GM18498 (cell line): ENCODE data around the gene KCNK18.
"Not testable (repeated sequence)": the region's sequence is repeated elsewhere in the genome, so short reads cannot be mapped to it uniquely, and the experiment has no call there.

Experiments used
- ATAC-seq: cut with Tn5 transposase; IDR thresholded peaks from one replicate; pipeline ENCODE4 v1.9.1; 2021; ENCODE audit warnings: mild to moderate bottlenecking, moderate library complexity; ENCODE audit not compliant: unreplicated experiment

KCNK18 gene

DNA sequence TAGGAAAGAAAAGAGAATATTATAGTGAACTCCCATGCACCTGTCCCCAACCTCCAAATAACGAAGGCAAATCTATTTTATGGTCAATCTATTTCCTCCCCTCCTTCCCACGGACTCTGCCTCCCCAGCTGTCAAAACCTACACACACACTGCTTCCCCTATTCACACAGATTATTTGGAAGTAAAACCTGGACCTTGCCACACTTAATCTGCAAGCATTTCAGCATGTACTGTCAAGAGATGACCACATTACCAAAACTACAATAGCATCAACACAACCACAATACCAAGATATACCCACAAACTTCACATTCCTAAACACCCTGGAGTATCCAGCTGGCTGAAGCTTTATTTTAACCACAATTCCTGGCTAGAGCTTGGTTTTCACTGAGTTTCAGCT, 27.8 kb upstream of the KCNK18 start:
- no peak for ATAC-seq

DNA sequence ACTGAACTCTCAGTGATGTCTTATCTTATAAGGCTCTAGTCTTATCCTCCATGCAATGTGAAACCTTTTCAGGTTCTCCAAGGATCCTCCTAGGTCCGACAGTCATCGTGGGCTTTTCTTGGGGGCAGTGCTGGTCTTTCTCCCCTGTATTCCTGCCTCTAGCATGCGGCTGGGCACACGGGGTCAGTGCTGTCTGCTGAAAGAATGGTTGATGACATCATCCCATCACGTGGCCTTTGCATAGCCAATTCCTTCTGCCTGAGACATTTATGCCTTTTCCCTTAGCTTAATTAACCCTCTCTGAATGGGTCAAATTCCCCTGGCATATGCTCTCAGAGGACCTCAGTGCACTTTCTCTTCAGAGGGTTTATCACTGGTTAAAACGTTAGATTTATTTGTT, 27.0 kb upstream of the KCNK18 start:
- ATAC-seq = no peak

DNA sequence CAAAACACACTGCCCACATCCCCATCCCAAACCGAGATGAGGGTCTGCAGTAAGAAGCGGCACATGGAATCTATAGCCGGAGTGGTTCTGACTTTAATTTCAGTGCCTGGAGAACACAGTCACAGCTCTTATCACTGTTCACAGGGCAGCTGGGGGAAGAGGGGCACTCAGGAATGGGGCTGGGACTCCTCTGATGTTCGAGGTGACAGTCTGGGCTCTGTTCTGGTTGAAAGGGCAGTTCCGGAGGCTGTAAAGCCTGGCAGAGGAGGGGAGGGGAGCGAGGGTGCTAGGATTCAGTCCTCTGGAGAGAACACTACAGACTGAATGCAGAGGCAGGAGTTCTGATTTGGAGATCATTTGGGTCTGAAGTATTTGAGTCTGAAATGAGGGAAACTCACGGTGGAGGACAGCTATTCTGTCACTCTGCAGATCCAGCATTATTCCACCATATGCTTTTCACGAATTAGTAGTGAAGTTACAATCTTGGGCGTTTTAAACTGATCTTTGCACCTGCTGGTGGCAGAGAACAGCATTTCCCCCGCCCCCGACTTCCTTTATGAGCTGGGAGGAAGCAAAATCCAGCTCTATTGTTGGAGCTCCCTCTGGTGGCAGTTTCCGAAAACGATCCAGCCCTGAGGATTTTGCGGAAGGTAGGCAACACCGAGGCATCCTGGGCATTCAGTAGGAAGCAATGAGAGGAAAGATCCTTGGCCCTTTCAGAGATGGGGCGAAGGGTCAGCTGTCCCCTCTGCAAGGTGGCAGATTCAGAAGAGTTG, 22.7 kb upstream of the KCNK18 start:
- ATAC-seq = peak; percentile 89

DNA sequence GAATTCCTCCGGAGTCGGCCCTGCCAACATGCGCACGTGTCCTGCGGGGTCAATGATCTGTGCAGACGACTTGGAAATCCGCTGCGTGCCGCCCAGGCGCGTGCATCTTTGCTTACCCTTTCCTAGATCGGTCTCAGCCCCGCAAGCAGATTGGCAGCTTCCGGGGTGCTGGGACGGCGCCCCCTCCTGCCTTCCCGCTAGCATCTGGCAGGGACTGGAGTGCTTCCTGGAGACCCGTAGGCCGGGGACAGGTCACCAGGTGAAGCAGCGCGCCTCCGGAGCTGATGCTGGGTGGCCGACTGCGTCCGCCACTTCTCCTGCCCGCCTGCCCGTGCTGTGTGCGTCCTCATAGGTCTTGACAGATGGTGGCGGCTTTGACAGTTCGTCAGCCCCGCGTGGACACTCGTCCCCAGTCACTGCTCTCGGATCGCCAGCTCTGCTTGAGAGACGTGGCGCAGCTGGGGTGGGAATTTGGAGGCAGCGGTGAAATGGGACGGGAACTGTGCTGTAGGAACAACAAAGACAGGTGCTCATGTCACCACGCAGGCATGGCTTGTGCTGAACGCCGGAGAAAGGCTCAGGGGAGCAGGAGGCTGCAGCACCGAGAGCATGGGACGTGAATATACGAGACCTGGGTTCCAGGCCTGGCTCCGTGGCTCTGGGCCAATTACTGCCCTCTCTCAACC, 21.9 kb upstream of the KCNK18 start:
- peak; percentile 44 for ATAC-seq

- peak; percentile 60 for ATAC-seq
Measured at GRCh38 chr10:117175901-117176534, 21.3 kb upstream of the KCNK18 start.

GRCh38 chr10:117178190-117178589, 19.1 kb upstream of the KCNK18 start:
- no peak for ATAC-seq

- no peak for ATAC-seq
Measured at GRCh38 chr10:117184296-117184695, 13.0 kb upstream of the KCNK18 start.

GRCh38 chr10:117184821-117185220, 12.5 kb upstream of the KCNK18 start:
- ATAC-seq = no peak

DNA sequence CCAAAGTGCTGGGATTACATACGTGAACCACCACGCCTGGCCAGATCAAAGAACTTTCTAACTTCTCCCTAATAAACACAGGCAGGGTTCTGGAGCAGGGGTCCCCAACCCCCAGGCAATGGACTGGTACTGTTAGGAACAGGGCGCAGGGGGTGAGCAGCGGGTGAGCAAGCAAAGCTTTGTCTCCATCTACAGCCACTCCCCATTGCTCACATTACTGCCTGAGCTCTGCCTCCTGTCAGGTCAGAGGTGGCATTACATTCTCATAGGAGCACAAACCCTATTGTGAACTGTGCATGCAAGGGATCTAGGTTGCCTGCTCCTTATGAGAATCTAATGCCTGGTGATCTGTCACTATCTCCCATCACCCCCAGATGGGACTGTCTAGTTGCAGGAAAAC, 11.5 kb upstream of the KCNK18 start:
- not testable (repeated sequence) for ATAC-seq

- no peak for ATAC-seq
Measured at GRCh38 chr10:117186832-117187615, 10.3 kb upstream of the KCNK18 start.

DNA sequence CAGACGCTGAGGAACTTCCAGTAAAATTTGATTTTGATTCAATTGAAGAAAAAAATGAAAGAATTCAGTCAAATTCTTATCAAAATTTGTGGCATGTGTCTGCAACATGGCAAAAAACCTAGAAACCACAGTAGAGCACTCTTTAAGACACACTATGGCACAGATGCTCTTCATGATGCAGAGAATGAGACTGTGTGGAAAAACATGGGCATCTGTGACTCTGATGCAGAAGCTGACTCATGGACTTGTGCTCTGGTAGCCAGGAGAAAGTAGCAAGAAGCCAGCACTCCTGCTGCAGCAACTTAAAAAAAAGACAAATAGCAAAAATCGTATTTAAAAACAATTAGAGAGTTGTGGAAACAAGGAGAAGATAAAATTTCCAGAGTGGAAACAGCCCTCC, 8.9 kb upstream of the KCNK18 start:
- ATAC-seq = no peak

GRCh38 chr10:117189557-117189956, 7.7 kb upstream of the KCNK18 start:
- ATAC-seq = no peak

DNA sequence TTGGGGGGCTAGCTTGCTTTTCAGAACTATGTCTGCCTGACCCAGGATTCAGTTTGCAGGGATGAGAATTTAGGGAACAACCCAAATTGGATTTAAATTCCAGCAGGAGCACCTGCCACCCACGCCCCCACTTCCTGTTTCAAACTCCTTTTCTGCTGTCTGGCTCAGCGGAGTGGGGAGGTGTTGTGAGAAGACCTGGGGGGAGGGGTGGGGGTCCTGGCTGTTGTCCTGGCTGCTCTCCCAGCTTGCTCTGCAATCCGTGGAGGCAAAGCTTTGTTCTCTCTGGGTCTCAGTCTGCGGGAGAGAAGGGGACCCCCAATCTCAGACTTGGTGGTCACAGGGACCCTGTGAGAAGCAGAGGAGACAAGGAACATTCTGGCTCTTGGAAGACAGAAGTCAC, 799 bp downstream of the KCNK18 start:
- no peak for ATAC-seq

DNA sequence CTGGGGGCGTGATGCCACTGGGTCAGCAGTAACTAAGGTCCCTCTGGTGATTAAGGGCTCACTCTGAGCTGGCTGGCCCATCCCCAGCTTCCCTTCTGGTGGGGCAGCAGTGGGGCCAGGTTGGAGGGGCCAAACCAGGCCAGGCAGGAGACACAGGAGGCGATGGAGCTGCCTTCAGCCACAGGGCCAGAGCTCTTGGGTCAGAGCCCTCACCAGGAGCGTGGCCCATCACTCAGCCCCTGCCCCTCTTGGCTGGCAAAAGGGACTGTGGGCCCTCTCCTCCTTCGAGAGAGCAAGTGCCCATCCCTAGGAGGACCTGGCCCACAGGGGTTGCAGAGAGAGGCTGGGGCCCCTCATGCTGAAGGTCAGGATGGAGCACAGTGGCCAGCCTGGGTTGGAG, 4.5 kb downstream of the KCNK18 start:
- no peak for ATAC-seq

DNA sequence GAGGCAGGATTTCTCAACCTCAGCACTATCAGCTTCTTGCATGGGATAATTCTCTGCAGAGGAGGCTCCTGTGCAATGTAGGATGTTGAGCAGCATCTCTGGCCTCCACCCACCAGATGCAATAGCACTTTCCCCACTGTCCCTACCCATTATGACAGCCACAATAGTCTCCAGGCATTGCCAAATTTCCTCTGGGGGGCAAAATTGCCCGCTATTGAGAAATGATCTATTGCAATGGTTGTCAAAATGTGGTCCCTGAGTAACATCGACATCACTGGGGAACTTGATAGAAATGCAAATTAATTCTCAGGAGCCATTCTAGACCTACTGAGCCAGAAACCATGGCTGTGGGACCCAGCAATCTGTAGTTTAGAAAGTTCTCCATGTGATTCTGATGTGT, 7.0 kb downstream of the KCNK18 start:
- ATAC-seq = no peak

DNA sequence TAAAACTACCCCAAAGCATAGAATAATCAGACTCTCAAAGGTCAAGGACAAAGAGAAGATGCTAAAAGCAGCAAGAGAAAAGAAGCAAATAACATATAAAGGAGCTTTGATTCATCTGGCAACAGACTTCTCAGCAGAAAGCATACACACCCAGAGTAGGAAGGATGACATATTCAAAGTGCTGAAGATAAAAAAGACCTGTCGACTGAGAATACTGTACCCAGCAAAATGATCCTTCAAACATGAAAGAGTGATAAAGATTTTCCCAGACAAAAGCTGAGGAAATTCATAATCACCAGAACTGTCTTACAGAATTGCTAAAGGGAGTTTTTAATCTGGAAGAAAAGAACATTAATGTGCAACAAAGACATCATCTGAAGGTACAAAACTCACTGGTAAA, 14.9 kb downstream of the KCNK18 start:
- no peak for ATAC-seq

GRCh38 chr10:117214401-117214800, 17.1 kb downstream of the KCNK18 start:
- ATAC-seq = no peak

GRCh38 chr10:117215079-117215478, 17.8 kb downstream of the KCNK18 start:
- ATAC-seq = no peak

DNA sequence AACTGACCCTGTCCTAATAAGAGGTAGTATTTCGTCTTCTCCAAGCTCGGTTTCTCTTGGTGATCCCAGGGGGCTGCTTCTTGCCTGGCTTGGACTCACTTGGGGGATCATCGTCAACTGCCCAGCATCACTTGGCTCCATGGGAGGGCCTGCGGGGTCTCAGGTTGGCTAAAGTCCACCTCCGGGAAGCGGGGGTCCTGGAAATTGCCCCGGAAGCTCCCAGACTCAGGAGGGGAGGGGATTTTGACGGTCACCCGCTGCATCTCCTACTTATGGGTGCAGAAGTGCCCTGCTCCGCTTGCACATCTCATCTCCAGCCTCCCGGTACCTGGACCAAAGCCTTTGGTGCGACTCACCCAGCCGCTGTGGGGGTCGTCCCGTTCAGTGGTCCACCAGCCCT, 18.7 kb downstream of the KCNK18 start:
- no peak for ATAC-seq

- peak; percentile 86 for ATAC-seq
Measured at GRCh38 chr10:117216611-117217195, 19.4 kb downstream of the KCNK18 start.

GRCh38 chr10:117217196-117217761, 20.0 kb downstream of the KCNK18 start:
- peak; percentile 54 for ATAC-seq
